Hippocampal formation (tissue), 2 donors: Measurements from ENCODE around the gene WIPF1.
A peak's percentile ranks its signal among the peaks of the same experiment; 100 is the strongest.

Source experiments
- DNase-seq, 2 donors: peaks; one replicate each; lab custom pipeline; 2025; lab: John Stamatoyannopoulos, UW

WIPF1 gene

DNA sequence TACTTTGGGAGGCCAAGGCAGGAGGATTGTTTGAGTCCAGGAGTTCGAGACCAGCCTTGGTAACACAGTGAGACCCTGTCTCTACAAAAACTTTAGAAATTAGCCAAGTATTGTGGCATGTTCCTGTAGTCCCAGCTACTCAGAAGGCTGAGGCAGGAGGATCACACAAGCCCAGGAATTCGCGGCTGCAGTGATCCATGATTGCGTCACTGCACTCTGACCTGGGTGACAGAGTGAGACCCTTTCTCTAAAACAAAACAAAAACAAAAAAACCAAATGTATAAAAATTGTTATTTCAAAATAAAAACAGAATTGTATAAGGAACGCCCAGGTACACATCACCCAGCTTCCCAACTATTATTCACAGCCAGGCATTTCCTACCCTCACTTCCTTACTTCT, 56.7 kb downstream of the WIPF1 start:
- no peak for DNase-seq

DNA sequence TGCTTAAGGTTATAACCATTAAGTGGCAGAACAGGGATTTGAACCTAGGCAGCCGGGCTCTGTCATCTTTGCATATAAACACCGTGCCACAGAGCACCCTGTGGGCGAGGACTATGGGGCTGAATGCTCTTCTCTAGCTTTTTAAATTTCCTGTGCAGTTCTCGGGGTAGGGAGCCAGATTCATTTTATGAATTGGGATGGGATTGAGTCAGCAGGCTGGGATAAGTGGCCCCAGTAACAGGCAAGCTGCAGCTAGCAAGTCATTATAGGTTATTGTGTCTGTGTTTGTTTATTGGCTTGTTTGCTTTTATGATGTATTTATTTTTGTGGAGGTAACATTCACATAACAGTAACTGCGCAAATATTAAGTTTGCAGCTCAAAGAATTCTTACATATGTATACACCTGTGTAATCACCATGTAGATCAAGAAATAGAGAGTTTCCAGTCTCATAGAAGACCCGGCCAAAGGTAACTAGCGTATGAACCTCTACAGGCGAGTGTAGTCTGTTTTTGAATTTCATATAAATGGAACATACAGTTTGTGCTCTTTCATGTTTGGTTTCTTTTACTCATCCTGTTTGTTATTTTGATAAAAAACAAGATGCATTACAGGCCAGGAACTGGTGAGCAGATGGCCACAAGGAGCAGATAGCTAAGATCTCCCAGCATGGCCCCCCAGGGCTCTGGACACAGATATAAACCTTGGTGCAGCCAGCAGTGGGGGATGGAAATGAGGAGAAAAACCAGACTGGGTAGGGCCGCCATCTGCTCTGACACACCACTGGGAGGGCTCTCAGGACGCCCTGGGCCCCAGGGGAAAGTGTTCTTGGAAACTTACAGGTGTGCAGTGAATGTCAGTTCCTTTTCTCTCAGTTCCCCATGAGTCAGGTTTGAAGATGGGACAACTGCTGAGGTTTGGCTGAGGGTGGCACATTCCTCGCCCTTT, 61.6 kb downstream of the WIPF1 start:
- no peak for DNase-seq

GRCh38 chr2:174535083-174535482, 62.5 kb downstream of the WIPF1 start:
- DNase-seq, result no peak

- DNase-seq, result no peak
These were observed 67.7 kb downstream of the WIPF1 start for GRCh38 chr2:174529916-174530315.

GRCh38 chr2:174527959-174528358, 69.6 kb downstream of the WIPF1 start:
- no peak for DNase-seq

DNA sequence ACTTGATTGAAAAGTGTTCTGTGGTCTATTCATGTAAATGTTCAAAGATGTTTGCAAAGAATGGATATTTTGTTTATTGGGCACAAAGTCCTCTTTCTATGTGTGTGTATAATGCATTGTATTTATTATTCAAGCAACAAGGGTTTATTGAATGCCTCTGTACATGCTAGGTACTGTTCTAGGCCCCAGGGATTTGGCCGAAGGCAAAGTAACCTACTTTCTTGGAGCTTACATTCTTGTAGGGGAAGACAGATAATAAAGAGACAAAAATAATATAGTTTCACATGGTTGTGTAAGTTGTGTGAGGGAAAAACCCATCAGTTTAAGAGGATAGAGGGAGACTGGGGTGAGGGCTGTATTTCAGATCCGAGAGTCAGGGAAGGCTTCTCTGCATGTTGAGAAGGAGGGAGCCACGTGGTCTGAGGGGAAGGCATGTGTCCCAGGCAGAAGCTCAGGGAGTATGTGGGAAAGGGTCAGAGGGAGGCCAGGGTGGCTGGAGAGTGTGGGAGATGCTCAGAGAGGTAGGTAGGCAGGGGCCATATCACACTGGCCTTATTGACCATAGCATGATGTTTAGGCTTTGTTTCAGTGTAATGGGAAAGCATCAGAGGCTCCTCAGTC, 70.4 kb downstream of the WIPF1 start:
- DNase-seq, result no peak

DNA sequence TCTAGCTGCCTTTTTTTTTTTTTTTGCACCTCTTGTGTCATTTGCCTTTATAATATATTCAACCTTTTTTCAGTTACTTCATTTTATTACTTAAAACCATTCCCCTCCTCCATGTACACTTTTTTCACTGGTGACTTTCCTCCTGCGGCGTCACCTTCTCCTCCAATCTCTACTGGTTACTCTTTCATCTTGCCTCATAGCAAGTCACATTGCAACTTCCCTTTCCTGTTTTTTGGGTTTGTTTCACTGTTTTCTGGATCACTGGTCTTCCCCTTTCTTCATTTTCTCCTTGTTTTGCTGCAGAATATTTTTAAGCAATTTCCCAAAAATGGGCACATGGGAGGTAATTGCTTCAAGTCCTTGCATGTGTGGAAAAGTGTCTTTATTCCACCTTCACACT, 73.1 kb downstream of the WIPF1 start:
- DNase-seq, result no peak

DNA sequence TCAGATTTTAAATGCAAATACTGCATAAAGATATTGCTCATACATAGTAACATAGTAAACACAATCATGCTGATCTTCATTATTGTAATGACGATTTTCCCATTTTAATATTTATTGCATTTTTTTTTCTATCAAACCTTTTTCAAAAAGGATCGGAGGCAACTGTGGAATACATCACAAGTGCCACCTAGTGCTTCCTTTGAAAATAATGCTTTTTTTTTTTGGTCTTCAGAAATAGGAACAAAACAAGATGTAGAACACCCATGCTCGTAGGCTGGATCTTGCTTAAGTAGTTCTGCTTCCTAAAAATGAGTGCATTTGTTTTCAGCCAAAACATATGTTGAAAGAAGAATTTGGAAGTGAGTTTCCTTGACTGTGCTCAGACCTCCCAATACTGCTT, 75.1 kb downstream of the WIPF1 start:
- peak in 1 of 2 donors; percentile 59 for DNase-seq

GRCh38 chr2:174518395-174518794, 79.2 kb downstream of the WIPF1 start:
- DNase-seq, result no peak

DNA sequence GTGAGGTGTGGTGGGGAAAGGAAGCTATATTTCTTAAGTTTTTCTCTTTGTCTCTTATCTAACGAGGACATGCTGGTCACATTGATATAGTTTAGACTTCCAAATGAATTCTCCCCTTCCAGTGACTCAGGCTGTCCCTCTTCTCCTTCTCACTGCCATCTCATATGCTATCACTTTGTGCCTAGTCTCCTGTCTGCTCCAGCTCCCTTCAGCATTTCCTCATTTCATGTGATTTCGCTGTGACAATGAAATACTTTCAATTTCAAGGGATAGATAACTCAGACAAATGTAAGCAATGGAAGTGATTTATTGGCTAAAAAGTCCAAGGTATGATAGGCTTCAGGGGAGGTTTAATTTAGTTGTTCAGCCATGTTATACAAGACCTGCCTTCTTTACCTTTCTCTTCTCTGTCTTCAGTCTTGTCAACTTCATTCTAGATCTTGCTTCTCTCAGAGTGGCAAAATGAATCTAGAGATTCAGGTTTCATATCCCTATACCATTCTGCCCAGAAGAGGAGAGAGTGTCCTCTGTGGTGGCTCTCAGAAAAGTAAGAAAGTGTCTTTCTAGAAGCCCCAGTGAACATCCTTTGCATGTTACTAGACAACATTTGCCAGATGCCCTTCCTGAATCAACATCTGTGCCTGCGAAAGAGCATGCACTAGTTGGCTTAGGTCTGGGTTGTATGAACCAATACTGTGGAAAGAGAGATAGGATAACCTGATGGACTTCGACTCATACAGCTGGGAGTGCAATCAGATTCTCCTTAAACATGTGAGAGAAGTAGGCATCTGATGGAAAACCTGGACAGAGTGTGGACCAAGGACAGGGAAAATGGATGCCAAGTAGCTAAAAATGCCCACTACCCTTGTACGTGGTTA, 80.9 kb downstream of the WIPF1 start:
- no peak for DNase-seq

DNA sequence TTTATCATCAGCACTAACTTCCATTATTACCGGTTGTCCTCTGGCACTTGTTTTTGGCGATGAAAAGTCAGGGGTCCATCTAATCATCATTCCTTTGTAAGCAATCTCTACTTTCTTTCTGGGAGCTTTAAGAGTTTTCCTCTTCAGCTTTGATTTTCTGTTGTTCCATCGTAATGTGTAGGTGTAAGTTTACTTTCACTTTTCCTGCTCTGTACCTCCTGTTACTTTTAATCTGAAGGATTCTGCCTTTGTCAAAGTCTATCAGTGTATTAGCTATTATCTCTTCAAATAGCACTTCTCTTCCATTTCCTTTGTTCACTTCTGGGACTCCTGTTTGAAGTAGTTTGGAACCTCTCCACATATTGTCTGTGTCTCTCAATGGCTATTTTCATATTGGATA, 85.3 kb downstream of the WIPF1 start:
- no peak for DNase-seq

DNA sequence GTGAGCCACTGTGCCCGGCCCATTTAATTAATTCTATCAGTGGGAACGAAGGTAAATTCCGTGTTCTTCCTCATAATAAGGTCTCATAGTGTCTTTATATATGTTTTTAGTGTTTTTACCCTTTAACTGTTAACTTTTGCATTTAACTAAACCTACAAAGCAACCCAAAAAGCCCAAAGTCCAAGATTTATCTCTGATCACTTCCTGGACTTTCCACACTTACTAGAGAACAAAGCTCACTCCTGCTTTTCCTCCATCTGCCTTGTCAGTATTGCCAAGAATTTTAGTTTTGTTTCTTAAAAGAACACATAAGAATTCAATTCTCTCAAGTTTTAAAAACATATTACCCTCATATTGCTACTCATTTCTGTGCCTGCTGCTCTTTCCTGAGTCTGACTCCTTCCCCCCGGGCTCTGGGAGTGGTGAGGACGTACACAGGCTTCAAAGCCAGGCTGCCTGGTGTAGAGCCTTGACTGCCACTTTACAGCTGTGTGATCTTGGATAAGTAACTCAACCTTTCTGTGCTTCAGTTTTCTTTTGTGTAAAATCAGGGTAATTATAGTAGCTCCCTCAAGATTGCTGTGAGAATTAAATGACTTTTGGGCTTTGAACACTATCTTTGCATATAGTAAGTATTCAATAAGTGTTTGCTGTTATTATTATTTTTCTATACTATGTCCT, 85.9 kb downstream of the WIPF1 start:
- DNase-seq, result no peak

GRCh38 chr2:174510583-174511189, 86.9 kb downstream of the WIPF1 start:
- DNase-seq, result no peak
